ENCODE measurements around the gene CTTNBP2.

DNA sequence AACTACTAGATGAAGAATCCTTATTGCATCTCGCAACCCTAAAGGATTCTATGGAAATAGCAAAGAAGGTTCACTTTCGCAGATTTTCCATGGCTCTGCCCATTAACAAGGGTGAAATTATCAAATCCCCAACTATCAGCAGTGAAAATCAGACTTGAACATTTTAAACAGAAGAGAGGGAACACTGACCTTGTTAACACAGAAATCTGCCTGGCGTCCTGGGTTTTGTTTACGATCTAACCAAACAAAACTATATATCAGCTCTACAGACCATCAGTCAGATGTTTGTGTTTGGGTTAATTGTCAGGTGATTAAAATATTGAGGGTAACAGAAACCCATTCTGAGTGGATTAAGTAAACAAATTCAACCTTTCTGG lies 1.9 kb downstream of the CTTNBP2 start:
- TF ChIP-seq EZH2 (IDR thresholded peaks at IDR 0.05; ENCODE audit: low read length, missing control alignments), result no peak
- TF ChIP-seq, protein P1, sequence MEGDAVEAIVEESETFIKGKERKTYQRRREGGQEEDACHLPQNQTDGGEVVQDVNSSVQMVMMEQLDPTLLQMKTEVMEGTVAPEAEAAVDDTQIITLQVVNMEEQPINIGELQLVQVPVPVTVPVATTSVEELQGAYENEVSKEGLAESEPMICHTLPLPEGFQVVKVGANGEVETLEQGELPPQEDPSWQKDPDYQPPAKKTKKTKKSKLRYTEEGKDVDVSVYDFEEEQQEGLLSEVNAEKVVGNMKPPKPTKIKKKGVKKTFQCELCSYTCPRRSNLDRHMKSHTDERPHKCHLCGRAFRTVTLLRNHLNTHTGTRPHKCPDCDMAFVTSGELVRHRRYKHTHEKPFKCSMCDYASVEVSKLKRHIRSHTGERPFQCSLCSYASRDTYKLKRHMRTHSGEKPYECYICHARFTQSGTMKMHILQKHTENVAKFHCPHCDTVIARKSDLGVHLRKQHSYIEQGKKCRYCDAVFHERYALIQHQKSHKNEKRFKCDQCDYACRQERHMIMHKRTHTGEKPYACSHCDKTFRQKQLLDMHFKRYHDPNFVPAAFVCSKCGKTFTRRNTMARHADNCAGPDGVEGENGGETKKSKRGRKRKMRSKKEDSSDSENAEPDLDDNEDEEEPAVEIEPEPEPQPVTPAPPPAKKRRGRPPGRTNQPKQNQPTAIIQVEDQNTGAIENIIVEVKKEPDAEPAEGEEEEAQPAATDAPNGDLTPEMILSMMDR (conservative IDR thresholded peaks at IDR 0.05 in 1 of 2, IDR thresholded peaks at IDR 0.05 in 1 of 2; ENCODE audit: low read depth in 1 of 2, low read length in 2 of 2), result no peak

Measured in fibroblast of lung (primary cell).